ENCODE measurements around the gene EFCAB6.

- TF ChIP-seq CTCF (IDR thresholded peaks at IDR 0.05; ENCODE audit: low read depth, low read length, poor library complexity, severe bottlenecking), result no peak
- TF ChIP-seq EZH2phosphoT487 (IDR thresholded peaks at IDR 0.05; ENCODE audit: borderline replicate concordance, low read length), result no peak
Measured at GRCh38 chr22:43745411-43745770, 66.7 kb downstream of the EFCAB6 start.

All from DOHH2 (cell line).